ENCODE measurements around the gene RRP9.

RRP9 gene

DNA sequence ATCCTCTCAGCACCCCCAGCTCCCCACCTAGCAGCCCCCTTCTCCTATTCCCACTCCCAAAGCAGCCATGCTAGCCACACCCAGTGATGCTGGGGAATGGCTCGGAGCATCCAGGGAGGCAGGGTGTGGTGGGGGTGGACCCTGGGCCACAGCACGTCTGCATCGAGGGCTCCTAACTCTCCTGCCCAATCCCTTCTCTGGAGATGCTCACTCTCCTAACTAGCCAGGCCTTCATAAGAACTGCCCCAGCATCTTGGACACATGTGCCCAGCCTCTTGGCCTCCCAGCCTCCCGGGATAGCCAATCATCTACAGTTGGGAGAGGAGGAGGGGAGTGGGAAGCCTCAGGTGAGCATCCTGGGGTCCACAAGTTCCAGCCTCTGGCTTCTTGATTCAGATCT lies 22.8 kb upstream of the RRP9 start:
- Histone ChIP-seq H3K18ac (ENCODE audit: low read length) (peak overlapping the region; percentile 79), H2AFZ (ENCODE audit: low read length) (no peak overlapping the region), H3K4me2 (ENCODE audit: insufficient read depth, low read length, poor library complexity, severe bottlenecking) (peak overlapping the region; percentile 55), H3K14ac (ENCODE audit: low read length) (no peak overlapping the region), H3K4me3 (ENCODE audit: low read length in 2 of 2) (no peak overlapping the region), H2BK15ac (ENCODE audit: low read length) (no peak overlapping the region), H3K4ac (ENCODE audit: low read length) (no peak overlapping the region), H3K9me3 (replicated peaks in 1 of 2; ENCODE audit: control insufficient read depth in 2 of 2, insufficient read depth in 1 of 2, low read depth in 1 of 2, low read length in 2 of 2) (peaks cover 0 to 2% of the 10 kb centered on the region in 2 donors), H3K4me1 (ENCODE audit: control insufficient read depth in 2 of 2, insufficient read depth in 1 of 2, low read depth in 1 of 2, low read length in 2 of 2) (peaks cover 43 to 55% of the 10 kb centered on the region in 2 donors), H2BK12ac (ENCODE audit: low read length) (peak overlapping the region; percentile 93), H3K27ac (replicated peaks; ENCODE audit: low read length) (no peak overlapping the region), H2BK5ac (ENCODE audit: low read length) (no peak overlapping the region), H3K9ac (ENCODE audit: low read depth, low read length, poor library complexity) (no peak overlapping the region), H4K8ac (ENCODE audit: low read depth, low read length) (no peak overlapping the region), H4K91ac (ENCODE audit: low read depth, low read length, poor library complexity) (no peak overlapping the region), H3K23ac (ENCODE audit: low read depth, low read length, poor library complexity) (no peak overlapping the region), H3K27me3 (ENCODE audit: control insufficient read depth in 3 of 3, insufficient read depth in 3 of 3, low read depth in 1 of 3, low read length in 3 of 3) (no peaks in the 10 kb centered on the region), H3K79me1 (ENCODE audit: low read depth, low read length) (peaks cover 8% of the 10 kb centered on the region), H2AK5ac (ENCODE audit: low read depth, low read length) (peak overlapping the region; percentile 96), H3K36me3 (replicated peaks in 1 of 2; ENCODE audit: control insufficient read depth in 2 of 2, insufficient read depth in 2 of 2, low read length in 2 of 2) (peaks cover 7 to 18% of the 10 kb centered on the region in 2 donors), H2BK120ac (ENCODE audit: low read depth, low read length) (no peak overlapping the region)
- no peak for DNase-seq (ENCODE audit: low spot score)
- no CpG with 5 or more reads among the region's 4 CpGs for WGBS, 2 donors (ENCODE audit: extremely low coverage in 2 of 2, insufficient read length in 2 of 2, insufficient replicate concordance in 1 of 2)

DNA sequence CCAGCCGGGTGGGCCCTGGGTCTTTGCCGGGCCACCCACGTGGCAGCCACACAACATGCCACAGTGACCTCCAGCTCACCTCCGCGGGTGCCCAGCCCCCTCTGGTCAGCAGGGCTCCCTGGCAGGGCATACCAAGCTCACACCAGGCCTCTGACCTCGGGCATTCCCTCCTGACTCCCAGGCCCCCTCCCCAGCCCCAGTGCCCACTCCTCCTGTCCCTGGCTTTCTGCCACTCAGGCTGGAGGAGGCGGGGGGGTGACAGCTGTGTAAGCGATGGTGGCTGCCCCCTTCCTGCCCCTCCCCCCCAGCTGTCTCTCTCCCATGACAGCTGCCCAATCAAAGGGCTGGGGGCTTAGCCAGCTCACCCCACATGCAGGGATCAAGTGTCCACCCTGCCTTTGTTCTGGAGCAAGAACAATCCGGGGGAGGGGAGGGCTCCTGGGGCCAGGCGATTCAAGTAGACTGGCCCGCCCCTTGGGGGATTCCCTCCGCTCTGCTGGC lies 22.3 kb upstream of the RRP9 start:
- Histone ChIP-seq H3K27ac (replicated peaks; ENCODE audit: low read length) (no peak overlapping the region), H2BK120ac (ENCODE audit: low read depth, low read length) (no peak overlapping the region)

GRCh38 chr3:51962854-51963530 lies 21.3 kb upstream of the RRP9 start:
- H3K23ac ChIP-seq (ENCODE audit: low read depth, low read length, poor library complexity): no peak overlapping the region
- no peak overlapping the region for H2BK5ac ChIP-seq (ENCODE audit: low read length)
- H3K4me2 ChIP-seq (ENCODE audit: insufficient read depth, low read length, poor library complexity, severe bottlenecking): no peak overlapping the region
- H3K79me1 ChIP-seq (ENCODE audit: low read depth, low read length): peaks cover 10% of the 10 kb centered on the region
- peaks cover 29 to 44% of the 10 kb centered on the region in 2 donors for H3K4me1 ChIP-seq (ENCODE audit: control insufficient read depth in 2 of 2, insufficient read depth in 1 of 2, low read depth in 1 of 2, low read length in 2 of 2)
- H2BK15ac ChIP-seq (ENCODE audit: low read length): no peak overlapping the region
- H2AFZ ChIP-seq (ENCODE audit: low read length): no peak overlapping the region
- no peaks in the 10 kb centered on the region for H3K27me3 ChIP-seq (ENCODE audit: control insufficient read depth in 3 of 3, insufficient read depth in 3 of 3, low read depth in 1 of 3, low read length in 3 of 3)
- no CpG with 5 or more reads among the region's 6 CpGs for WGBS, 2 donors (ENCODE audit: extremely low coverage in 2 of 2, insufficient read length in 2 of 2, insufficient replicate concordance in 1 of 2)
- peaks cover 0 to 2% of the 10 kb centered on the region in 2 donors for H3K9me3 ChIP-seq (replicated peaks in 1 of 2; ENCODE audit: control insufficient read depth in 2 of 2, insufficient read depth in 1 of 2, low read depth in 1 of 2, low read length in 2 of 2)
- H3K4me3 ChIP-seq (ENCODE audit: low read length in 2 of 2): no peak overlapping the region
- no peak overlapping the region for H3K4ac ChIP-seq (ENCODE audit: low read length)
- H3K18ac ChIP-seq (ENCODE audit: low read length): peak overlapping the region; percentile 39
- H3K14ac ChIP-seq (ENCODE audit: low read length): no peak overlapping the region
- DNase-seq (ENCODE audit: low spot score): no peak
- peak overlapping the region; percentile 33 for H2BK12ac ChIP-seq (ENCODE audit: low read length)
- H2AK5ac ChIP-seq (ENCODE audit: low read depth, low read length): peak overlapping the region; percentile 72
- H4K91ac ChIP-seq (ENCODE audit: low read depth, low read length, poor library complexity): no peak overlapping the region
- no peak overlapping the region for H3K27ac ChIP-seq (replicated peaks; ENCODE audit: low read length)
- no peak overlapping the region for H4K8ac ChIP-seq (ENCODE audit: low read depth, low read length)
- peaks cover 14 to 33% of the 10 kb centered on the region in 2 donors for H3K36me3 ChIP-seq (replicated peaks in 1 of 2; ENCODE audit: control insufficient read depth in 2 of 2, insufficient read depth in 2 of 2, low read length in 2 of 2)
- no peak overlapping the region for H2BK120ac ChIP-seq (ENCODE audit: low read depth, low read length)
- no peak overlapping the region for H3K9ac ChIP-seq (ENCODE audit: low read depth, low read length, poor library complexity)

More for the DNA sequence above, 22.3 kb upstream of the RRP9 start:
- H3K18ac ChIP-seq (ENCODE audit: low read length): peak overlapping the region; percentile 88
- H3K14ac ChIP-seq (ENCODE audit: low read length): peak overlapping the region; percentile 31
- H3K9ac ChIP-seq (ENCODE audit: low read depth, low read length, poor library complexity): no peak overlapping the region
- H3K36me3 ChIP-seq (replicated peaks in 1 of 2; ENCODE audit: control insufficient read depth in 2 of 2, insufficient read depth in 2 of 2, low read length in 2 of 2): peaks cover 11 to 23% of the 10 kb centered on the region in 2 donors
- H4K91ac ChIP-seq (ENCODE audit: low read depth, low read length, poor library complexity): no peak overlapping the region
- H3K9me3 ChIP-seq (replicated peaks in 1 of 2; ENCODE audit: control insufficient read depth in 2 of 2, insufficient read depth in 1 of 2, low read depth in 1 of 2, low read length in 2 of 2): peaks cover 0 to 2% of the 10 kb centered on the region in 2 donors
- DNase-seq (ENCODE audit: low spot score): no peak
- H2BK5ac ChIP-seq (ENCODE audit: low read length): no peak overlapping the region
- H3K23ac ChIP-seq (ENCODE audit: low read depth, low read length, poor library complexity): no peak overlapping the region
- H3K27me3 ChIP-seq (ENCODE audit: control insufficient read depth in 3 of 3, insufficient read depth in 3 of 3, low read depth in 1 of 3, low read length in 3 of 3): no peaks in the 10 kb centered on the region
- no peak overlapping the region for H2BK12ac ChIP-seq (ENCODE audit: low read length)
- peaks cover 39 to 50% of the 10 kb centered on the region in 2 donors for H3K4me1 ChIP-seq (ENCODE audit: control insufficient read depth in 2 of 2, insufficient read depth in 1 of 2, low read depth in 1 of 2, low read length in 2 of 2)
- H2AFZ ChIP-seq (ENCODE audit: low read length): no peak overlapping the region
- H3K4me2 ChIP-seq (ENCODE audit: insufficient read depth, low read length, poor library complexity, severe bottlenecking): peak overlapping the region; percentile 55
- H3K4ac ChIP-seq (ENCODE audit: low read length): no peak overlapping the region
- peaks cover 8% of the 10 kb centered on the region for H3K79me1 ChIP-seq (ENCODE audit: low read depth, low read length)
- no peak overlapping the region for H3K4me3 ChIP-seq (ENCODE audit: low read length in 2 of 2)
- no CpG with 5 or more reads among the region's 12 CpGs for WGBS, 2 donors (ENCODE audit: extremely low coverage in 2 of 2, insufficient read length in 2 of 2, insufficient replicate concordance in 1 of 2)
- H4K8ac ChIP-seq (ENCODE audit: low read depth, low read length): no peak overlapping the region
- peak overlapping the region; percentile 86 for H2AK5ac ChIP-seq (ENCODE audit: low read depth, low read length)
- peak overlapping the region; percentile 39 for H2BK15ac ChIP-seq (ENCODE audit: low read length)

Measured in neuronal stem cell (in vitro differentiated cells).